Measurements from ENCODE around the gene PERM1. TPM values are rescaled to one million over a fixed set of nuclear protein-coding genes. Genes with fewer than 3 reads are reported as not detected.

PERM1 gene
- total and polyA plus RNA-seq, 9 of the 15 experiments (the other 6 are each of a cell fraction or from before 2014, with no cell fraction given), result not detected

DNA sequence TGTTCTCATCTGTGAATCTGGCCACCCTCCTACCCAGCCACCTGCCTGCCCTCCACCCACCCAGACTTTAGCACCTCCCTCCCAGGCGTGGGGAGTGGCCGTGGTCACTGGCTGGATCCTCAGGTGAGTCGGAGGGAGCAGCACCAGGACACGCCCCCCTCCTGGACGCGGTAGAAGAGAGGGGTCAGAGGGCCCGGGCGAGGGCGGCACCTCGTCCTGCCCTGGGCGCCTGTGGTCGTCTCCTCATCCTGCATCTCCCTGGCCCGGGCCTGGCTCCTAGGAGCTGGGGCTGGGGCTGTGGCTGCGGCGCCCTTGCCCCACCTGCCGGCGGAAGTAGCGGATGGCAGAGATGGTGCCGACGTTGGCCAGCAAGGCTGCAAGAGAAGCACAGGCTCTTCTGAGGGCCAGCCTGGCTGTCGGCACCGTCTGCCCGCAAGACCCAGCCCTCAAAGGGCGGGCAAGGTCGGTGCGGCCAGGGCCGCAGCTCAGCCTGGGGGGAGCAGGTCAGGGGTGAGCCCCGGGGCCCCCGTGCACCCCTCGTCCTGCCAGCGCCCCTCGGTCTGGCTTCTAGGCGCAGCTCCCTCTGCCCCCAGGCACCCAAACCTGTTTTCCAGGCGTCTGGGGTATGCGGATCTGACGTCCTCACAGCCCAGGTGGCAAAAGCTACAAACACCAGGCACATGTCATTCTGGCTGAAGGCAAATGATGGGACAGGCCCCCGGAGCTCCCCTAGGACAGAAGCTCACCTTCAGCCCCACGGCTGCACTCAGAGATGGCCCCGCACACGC is 5.8 kb downstream of the PERM1 start (continued):
- TF ChIP-seq ZC3H11A (IDR thresholded peaks at IDR 0.05; ENCODE audit: low read depth, low read length), result no peak
- TF ChIP-seq, protein P1, sequence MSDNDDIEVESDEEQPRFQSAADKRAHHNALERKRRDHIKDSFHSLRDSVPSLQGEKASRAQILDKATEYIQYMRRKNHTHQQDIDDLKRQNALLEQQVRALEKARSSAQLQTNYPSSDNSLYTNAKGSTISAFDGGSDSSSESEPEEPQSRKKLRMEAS (CRISPR knock-in tag; IDR thresholded peaks at IDR 0.05), result peak; percentile 43
- TF ChIP-seq ETV1 (tag; conservative IDR thresholded peaks at IDR 0.05; ENCODE audit: low read depth), result 0 out of 2 replicates have a peak, but pooled peaks have one; percentile 30
- no peak for TF ChIP-seq PHF20 (IDR thresholded peaks at IDR 0.05; ENCODE audit: partially characterized antibody)
- peak; percentile 65; the same call in 1 of the 2 replicates for TF ChIP-seq PHF21A (IDR thresholded peaks at IDR 0.05; ENCODE audit: borderline replicate concordance, low read depth)
- TF ChIP-seq EGR1 (conservative IDR thresholded peaks at IDR 0.05), result no peak
- no peak for TF ChIP-seq MBD2 (IDR thresholded peaks at IDR 0.05; ENCODE audit: borderline replicate concordance, low read depth)
- TF ChIP-seq HNRNPH1 (optimal IDR thresholded peaks at IDR 0.05; ENCODE audit: low read depth, low read length), result no peak
- peak; percentile 66 to 74 for TF ChIP-seq RAD21 (CRISPR knock-in tag; conservative IDR thresholded peaks at IDR 0.05 in 1 of 2, IDR thresholded peaks at IDR 0.05 in 1 of 2)
- TF ChIP-seq KDM2B (CRISPR knock-in tag; IDR thresholded peaks at IDR 0.05), result no peak
- TF ChIP-seq SNIP1 (IDR thresholded peaks at IDR 0.05; ENCODE audit: low read depth), result no peak
- TF ChIP-seq ZNF830 (CRISPR knock-in tag; IDR thresholded peaks at IDR 0.05), result no peak
- TF ChIP-seq L3MBTL2 (IDR thresholded peaks at IDR 0.05), result peak; percentile 47
- no peak for TF ChIP-seq CEBPG (CRISPR knock-in tag; IDR thresholded peaks at IDR 0.05)
- TF ChIP-seq CEBPG (tag; conservative IDR thresholded peaks at IDR 0.05 in 1 of 2, IDR thresholded peaks at IDR 0.05 in 1 of 2), result no peak
- TF ChIP-seq, protein P2, sequence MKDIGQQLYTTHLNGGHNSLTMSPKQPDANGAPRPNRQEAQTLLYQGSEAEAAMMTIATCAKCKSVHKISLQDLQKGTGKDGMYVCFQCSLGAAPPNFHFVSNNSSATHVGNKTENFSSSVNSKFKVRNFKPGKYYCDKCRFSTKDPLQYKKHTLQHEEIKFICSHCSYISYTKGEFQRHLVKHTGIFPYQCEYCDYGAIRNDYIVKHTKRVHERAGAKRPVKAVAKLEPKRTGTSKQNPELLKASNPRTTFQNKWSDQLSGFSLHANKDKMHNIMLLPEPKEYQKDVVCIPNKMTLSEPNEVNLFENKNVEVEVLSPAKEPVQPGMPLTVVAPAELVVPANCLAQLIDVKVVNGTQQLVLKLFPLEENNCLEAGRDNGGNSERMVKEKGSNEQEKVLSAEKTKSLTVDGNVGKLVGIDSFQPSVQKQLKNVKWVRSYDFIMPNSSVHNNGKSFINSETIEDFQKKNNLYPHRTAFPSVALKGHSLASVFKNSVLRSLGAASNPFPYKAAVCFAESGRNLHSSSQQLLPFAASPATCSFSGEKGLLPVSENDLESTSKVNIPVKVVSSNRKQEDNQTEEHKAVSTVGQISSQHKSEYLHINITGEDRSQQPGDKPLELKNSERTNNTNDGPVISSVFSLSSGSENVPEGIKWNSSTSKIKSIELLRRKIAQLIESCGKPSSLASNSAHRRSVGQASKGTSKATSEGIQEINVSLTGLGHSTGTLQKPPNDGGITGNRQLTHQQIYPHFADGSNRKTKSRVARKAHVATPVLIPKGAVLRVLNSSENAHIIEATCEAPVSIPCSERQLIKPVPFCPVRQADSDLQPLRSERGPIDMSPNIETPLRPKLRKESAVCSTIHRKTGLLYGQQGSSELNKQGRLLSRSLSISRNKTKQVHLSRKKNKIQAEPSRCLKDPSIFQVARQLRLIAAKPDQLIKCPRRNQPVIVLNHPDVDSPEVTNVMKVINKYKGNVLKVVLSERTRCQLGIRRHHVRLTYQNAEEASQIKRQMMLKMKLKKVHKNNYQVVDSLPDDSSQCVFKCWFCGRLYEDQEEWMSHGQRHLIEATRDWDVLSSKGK (CRISPR knock-in tag; IDR thresholded peaks at IDR 0.05), result no peak
- TF ChIP-seq LEF1 (IDR thresholded peaks at IDR 0.05), result no peak
- TF ChIP-seq, protein P3, sequence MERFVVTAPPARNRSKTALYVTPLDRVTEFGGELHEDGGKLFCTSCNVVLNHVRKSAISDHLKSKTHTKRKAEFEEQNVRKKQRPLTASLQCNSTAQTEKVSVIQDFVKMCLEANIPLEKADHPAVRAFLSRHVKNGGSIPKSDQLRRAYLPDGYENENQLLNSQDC (CRISPR knock-in tag; IDR thresholded peaks at IDR 0.05), result no peak
- TF ChIP-seq ATF7 (IDR thresholded peaks at IDR 0.05), result 0 out of 2 replicates have a peak, but pooled peaks have one; percentile 10
- TF ChIP-seq POLR3A (IDR thresholded peaks at IDR 0.05; ENCODE audit: borderline replicate concordance, extremely low read depth, insufficient read depth, insufficient read length), result no peak
- no peak for TF ChIP-seq NCOA6 (IDR thresholded peaks at IDR 0.05)
- no peak for TF ChIP-seq EZH2 (IDR thresholded peaks at IDR 0.05; ENCODE audit: borderline replicate concordance, low read depth, low read length)
- peak; percentile 65; the same call in 1 of the 2 replicates for TF ChIP-seq MTA3 (IDR thresholded peaks at IDR 0.05; ENCODE audit: borderline replicate concordance)

All from K562 (cell line).